GM19023 (cell line): Measurements from ENCODE around the gene OR4D10.
"Not testable (repeated sequence)": the region's sequence is repeated elsewhere in the genome, so short reads cannot be mapped to it uniquely, and the experiment has no call there.

Experiments
- ATAC-seq: cut with Tn5 transposase; IDR thresholded peaks from one replicate; pipeline ENCODE4 v1.9.1; 2021; ENCODE audit warnings: mild to moderate bottlenecking, moderate library complexity; ENCODE audit not compliant: unreplicated experiment

The OR4D10 gene

DNA sequence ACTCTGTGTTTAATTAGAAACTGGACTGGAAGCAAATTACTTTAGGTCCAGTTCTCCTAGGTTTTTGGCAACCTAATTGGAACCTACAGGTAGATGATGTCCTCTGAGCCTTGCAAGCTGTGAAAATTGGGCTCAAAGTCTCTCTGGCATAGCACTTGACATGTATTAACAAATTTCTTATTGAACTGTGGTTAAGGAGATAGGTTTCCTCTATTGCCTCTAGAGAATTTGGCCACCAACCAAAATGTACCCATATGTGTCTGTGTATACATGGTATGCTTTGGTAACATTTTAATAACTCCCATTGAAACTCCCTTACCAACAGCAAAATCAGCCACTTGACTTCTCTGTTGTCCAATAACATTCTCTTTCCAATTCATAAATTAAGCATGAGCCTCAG lies at the start of gene OR4D10:
Gene OR4D10 (plus strand): TSS at position 301 of the 400 bp plus-strand sequence. CDS start 4,115 bp downstream, outside the sequence.
- ATAC-seq: no peak

DNA sequence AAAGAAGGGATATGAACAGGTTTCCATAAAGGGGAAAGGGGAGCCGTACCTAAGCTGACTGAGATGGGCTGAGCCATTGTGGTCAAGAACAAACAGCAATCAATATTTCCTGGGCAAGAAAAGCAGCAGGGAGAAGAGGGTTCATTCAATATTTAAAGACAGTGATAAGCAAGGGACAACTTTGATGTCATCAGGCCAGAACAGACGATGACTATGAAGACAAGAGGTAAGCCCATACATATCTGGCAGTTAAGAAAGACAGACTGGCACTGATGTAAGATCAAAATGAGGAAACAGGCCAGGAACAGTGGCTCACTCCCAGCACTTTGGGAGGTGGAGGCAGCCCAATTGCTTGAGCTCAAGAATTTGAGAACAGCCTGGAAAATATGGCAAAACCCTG lies 49.3 kb upstream of the OR4D10 start:
- no peak for ATAC-seq

DNA sequence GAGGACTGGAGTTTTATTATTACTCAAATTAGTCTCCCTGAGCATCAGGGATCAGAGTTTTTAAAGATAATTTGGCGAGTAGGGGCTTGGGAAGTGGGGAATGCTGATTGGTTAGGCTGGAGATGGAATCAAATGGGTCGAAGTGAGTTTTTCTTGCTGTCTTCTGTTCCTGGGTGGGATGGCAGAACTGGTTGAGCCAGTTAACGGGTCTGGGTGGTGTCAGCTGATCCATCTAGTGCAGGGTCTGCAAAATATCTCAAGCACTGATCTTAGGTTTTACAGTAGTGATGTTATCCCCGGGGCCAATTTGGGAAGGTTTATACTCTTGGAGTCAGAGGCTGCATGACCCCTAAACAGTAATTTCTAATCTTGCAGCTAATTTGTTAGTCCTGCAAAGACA lies 48.0 kb upstream of the OR4D10 start:
- ATAC-seq: no peak

DNA sequence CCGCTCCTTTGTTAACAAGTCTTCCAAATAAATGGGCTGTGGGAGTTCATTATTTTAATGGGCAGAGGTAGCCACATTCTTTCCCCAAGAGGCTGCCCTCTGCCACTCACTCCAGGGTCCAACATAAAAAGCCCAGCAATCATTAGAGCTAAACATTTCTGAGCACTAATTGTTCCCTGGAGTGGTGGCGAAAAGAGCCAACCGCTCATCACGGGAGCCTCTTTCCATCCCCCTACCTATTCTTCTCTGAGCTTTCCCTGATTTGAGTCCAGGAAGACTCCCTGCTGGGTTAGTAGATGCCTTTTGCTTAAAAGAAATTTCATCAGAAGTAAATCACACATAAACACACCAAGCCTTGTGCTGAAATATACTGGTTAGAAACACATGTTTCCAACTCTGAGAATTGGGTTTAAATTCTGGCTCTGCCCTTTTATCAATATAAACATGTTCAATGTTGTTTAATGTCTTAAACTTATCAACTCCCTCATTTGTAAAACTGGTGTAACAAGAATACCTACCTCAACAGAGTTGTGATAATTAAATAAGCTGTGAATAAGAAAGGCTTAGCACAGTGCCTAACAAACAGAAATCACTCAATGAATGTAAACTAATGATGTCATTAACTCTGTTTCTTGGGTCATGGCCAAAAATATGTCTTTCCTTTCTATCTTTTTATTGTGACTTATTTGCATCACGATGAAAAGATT lies 46.6 kb upstream of the OR4D10 start, which contains the start of gene OR5A2:
Gene OR5A2 (minus strand): TSS at position 53 of the 707 bp plus-strand sequence. CDS start 3,460 bp downstream, outside the sequence.
- ATAC-seq: no peak

DNA sequence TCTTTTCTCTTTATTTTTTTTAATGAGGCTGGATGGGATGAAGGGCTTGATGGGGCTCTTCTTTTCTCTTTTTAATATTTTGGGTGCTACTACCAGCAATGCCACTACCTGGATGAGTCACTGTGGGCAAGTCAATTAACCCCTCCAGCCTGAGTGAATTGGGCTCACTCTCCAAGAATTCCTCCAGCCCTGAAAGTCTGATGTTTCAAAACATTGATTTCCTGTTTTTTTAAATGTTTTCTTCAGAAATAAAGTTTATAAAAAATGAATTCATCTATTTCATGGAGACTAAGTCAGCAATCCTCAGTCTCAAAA lies 46.1 kb upstream of the OR4D10 start:
- ATAC-seq: no peak

DNA sequence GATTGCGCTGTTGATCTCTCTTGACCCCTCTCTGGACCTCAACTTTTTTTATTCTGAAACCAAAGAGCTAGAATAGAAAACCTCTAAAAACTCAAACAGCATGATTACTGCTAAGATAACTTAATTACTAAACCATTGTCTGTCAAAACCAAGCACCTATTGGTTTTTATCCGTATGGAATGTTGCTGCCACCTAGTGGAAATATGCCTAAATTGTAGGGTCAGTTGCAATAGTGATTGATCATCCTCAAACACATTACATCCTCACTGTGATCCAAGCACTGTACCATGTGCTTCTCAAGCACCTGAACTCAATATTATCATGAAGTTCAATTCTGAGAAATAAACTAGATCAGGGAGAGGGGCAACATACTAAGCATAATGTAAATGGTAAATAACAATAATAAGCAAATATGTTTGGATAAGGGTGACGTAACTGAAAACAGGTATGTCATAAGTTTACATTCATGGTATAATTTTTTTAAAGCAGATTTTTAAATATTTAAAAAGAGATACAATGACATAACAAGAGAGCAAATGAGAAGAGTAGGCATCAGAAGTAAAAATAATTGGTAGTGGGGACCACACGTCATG lies 43.1 kb upstream of the OR4D10 start:
- ATAC-seq: peak; percentile 73

DNA sequence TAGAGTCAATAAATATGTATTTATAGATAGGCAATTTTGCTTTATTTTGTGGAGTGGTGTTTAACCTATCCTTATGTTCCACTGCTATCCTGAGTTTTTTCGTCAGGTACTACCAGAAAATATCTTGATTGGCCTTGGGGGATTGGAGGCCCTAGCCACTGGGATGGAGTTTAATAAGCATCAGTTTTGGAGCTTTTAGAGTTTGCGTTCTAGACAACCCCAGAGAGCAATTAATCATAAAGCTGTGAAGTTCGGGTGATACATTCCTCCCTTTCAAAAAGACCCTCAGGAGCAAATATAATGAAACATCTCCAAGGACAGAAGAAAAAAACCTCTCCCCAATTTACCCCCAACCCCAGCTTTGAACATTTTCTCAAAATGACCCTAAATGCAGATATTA lies 36.9 kb upstream of the OR4D10 start, which contains the start of gene OR5A1:
Gene OR5A1 (plus strand): TSS at position 301 of the 400 bp plus-strand sequence. CDS start 6,700 bp downstream, outside the sequence.
- no peak for ATAC-seq

DNA sequence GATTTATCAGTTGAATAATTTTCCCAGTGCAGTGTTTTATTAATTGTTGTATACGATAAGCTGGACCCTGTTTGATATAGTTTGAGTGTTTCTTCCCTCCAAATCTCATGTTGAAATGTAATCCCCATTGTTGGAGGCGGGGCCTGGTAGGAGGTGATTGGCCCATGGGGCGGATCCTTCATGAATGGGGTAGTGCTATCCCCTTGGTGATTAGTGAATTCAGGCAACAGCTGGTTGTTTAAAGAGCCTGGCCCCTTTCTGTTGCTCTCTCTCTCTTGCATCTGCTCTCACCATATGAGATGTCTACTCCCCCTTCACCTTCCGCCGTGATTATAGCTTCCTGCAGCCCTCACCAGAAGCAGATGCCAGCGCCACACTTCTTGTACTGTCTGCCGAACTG lies 35.3 kb upstream of the OR4D10 start:
- no peak for ATAC-seq

DNA sequence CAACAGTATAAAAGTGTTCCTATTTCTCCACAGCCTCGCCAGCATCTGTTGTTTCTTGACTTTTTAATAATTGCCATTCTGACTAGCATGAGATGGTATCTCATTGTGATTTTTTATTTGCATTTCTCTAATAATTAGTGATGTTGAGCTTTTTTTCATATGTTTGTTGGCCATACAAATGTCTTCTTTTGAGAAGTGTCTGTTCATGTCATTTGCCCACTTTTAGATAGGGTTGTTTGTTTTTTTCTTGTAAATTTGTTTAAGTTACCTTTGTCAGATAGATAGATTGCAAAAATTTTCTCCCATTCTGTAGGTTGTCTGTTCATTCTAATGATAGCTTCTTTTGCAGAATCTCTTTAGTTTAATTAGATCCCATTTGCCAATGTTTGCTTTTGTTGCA lies 27.5 kb upstream of the OR4D10 start:
- ATAC-seq: not testable (repeated sequence)

DNA sequence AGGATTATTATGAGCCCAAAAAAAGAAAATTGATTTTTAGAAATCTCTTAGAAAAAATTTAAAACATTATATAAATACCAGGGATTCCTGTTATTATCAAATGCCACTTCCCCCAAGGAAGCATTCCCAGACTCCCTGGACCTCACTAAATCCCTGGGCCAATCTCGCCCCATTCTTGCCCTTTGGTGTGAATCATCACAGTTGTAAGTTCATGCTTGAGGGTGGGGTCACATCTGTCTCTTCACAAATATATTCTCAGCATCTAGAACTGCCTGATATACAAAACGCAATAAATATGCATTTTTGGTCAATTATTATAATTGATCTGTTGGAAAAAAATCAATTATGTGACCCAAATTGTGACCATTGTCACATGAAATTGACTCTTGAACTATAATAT lies 24.6 kb upstream of the OR4D10 start:
- no peak for ATAC-seq

DNA sequence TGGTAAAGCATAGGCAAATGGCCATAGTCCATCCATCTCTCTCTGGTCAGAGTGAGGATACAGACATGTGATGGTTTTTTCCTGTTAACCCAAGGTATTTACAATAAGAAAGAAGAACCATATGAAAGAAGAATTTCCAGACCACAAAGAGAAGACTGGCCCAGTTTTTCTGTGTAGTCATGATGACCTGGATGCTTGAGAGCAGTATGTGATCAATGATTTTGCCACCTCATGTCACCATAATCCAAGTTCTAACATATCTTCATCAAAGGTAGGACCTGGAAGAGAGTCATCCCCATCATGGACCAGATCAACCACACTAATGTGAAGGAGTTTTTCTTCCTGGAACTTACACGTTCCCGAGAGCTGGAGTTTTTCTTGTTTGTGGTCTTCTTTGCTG lies 16.5 kb upstream of the OR4D10 start, which contains the start of gene OR4D6:
Gene OR4D6 (plus strand): TSS at position 301 of the 400 bp plus-strand sequence. CDS start 0 bp downstream, at position 301.
- ATAC-seq: no peak

DNA sequence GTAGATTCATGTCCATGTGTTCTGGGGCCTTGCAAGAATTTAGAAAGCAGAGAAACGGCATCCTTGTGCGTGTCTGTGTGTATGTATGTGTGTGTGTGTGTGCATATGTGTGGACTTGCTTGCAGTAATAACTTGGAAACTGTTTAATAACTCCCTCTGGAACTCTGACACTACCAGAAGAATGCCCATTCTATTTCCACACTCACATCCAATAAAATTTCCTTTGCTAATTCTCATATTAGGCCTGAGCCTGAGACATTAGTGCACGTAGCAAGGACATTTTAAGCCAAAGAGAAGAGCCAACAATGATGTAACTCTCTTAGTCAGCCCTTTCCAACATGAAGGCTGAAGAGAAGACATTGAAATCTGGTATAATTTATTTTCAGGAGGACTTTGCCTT lies 13.2 kb upstream of the OR4D10 start:
- no peak for ATAC-seq

DNA sequence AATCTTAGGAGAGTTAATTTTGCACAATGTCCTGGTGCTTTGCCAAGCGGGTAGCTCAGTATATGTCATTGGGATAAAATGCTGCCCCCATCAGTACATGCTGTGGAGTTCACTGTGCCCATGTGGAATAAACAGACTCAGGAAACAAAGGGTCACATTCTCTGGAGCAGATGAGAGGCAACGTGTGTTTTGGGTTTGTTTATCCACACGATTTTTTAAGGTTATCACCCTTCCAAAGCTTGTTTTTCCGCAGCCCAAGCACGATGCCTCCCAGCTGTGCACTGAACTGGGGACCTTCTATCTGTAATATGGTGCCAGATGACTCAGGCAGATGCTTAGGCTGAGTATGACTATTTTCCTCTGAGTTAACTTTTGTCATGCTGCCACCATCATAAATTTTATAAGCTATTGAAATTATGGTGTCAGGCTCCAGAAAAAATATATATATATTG lies 9.9 kb upstream of the OR4D10 start:
- ATAC-seq: no peak

DNA sequence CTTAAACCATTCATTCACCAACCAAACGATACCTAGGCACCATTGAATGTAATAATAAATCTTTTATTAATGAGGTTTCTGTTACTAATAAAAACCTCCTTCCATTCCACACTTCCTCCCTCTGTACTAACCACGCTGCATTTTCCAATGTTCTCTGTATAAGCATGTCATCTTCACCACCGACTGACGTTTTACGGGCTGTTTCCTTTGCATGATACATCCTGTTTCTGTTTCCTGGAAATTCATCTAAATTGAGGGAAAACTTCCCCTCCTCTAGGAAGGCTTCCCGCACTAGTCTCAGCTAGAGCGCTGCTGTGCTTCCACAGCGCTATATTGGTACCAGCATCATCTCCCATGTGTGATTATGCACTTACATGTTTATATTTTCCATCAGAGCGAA lies 2.1 kb downstream of the OR4D10 start:
- no peak for ATAC-seq

DNA sequence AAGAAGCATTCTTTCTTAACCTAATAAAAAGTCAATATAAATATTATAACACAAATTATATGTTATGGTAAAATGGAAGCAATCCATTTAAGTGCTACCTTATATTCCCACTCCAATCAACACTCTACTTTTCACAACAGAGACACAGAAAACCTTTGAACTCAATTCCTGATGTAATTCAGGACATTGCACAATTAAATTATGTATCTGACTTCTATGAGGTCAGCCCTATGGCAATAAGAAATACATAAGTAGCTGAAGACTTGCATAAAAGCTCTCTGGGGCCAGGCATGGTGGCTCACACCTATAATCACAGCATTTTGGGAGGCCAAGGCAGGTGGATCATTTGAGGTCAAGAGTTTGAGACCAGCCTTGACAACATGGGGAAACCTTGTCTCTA lies 6.8 kb downstream of the OR4D10 start:
- ATAC-seq: no peak

DNA sequence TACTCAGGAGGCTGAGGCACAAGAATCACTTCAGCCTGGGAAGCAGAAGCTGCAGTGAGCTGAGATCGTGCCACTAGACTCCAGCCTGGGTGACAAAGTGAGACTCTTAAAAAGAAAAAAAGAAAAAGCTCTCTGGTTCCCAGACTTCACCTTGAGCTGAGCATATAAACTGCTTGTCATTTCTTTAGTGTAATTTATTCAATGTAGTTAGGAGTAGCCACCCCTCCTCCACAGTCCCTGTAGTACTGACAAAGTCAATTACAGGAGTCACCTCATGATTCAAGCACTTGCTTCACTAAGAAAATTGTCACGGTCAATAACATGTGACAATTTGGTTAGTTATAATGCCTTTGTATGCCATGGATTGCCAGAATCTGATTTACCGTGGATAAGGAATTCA lies 7.2 kb downstream of the OR4D10 start:
- no peak for ATAC-seq

DNA sequence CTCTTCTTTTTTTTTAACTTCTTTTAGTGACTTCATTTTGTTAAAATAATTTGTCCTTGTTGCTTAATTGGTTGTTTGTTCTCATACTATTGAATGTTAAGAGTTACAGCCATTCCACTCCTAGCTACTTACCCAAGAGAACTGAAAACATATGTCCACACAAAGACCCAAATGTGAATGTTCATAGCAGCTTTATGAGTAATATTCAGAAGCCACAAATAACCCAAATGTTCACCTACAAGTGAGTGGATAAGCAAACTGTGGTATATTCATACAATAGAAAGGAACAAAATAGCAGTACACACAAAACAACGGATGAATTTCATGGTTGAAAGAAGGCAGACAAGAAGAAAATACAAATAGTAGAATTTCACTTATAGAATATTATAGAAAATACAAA lies 28.8 kb downstream of the OR4D10 start:
- no peak for ATAC-seq

DNA sequence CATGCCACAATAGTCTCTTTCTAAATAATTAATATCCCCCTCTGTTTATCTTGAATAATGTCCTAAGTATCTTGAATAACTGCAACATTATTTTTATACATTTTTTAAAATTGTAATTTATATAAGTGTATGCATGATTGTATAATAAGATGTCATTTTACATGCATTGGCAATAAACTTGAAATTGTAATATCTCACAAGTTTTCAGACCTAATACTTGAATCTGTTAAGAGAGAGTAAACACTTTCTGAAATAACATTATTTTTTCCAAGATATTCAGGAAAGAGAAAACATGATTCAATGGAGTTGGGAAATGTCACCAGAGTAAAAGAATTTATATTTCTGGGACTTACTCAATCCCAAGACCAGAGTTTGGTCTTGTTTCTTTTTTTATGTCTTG lies 30.2 kb downstream of the OR4D10 start, which contains the start of gene OR4D11:
Gene OR4D11 (plus strand): TSS at position 301 of the 400 bp plus-strand sequence. CDS start 0 bp downstream, at position 301.
- no peak for ATAC-seq

DNA sequence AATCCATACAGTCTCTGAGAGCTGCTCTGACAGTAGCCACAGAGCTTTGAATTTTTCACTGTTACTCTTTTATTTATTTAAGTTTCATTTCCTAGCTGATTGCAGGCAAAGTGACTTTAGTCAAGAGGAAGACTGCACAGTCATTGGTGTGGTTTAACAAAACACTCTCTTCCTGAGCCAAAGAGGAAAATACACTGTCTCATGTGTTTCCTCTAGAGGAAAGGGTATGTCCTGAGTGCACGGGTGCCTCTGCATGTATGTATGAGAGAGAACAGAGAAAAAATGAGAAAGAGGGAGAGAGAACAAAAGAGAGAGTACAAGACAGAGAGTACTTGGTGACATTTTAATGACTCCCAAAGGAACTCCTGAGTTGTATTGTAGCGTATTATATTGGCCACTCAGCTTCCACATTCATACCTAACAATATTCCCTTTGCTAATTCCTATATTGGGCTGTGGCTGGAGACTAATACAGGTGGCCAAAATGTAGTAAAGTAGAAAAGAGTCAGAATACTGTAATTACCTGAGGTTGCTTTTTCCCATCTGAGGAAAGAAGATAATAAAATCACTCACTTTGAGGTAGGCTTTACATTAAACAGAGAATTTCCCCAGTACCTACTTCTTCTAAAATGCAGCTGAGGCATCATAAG lies 38.0 kb downstream of the OR4D10 start, which contains the start of gene OR4D9:
Gene OR4D9 (plus strand): TSS at position 599 of the 649 bp plus-strand sequence. CDS start 3,374 bp downstream, outside the sequence.
- no peak for ATAC-seq

DNA sequence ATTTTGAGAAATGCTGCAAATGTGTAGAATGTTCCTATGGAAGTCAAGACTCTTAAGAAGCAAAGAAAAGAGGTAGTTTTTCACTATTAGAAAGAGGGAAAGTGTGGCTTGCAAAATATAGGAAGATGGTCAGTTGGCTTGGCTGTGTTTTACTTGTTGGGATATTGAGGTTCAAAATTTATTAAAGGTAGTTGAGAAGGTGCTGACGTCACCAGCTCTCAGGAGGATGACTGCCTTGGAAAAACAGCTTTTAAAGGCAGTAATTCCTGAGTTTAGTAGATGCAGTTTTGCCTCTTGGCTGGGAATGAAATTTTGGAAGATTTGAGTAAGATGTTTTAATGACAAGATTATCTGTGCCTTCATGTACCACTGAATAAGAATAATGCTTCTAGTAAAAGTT lies 38.6 kb downstream of the OR4D10 start:
- no peak for ATAC-seq

DNA sequence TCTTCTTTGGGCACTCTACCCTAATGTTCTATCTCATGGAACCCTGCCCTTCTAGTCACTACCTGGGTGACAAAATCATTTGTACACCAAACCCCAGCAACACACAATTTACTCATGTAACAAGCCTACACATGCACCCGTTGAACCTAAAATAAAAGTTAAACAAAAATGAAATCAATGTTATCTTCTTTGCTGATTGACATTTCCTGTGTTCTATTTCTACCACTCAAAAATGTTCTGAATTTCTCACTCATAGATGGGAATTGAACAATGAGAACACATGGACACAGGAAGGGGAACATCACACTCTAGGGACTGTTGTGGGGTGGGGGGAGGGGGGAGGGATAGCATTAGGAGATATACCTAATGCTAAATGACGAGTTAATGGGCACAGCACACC lies 47.0 kb downstream of the OR4D10 start:
- not testable (repeated sequence) for ATAC-seq

DNA sequence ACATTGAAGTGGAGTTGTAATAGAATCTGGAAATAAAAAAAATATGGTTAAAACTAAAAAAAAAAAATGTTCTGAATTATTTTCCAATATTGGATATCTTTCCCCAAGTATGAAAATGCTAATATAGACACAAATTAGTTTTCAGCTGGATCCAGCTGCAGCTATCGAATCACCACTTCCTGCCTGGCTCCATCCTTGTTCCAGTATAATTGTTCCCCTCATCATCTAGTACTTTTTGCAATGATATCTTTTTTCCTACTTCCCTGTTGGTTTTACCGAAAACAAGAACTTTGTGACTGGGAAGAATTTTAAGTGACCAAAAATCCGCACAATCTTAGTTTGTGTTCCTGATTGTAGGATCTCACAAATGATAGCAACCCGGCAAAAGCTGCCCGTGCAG lies 47.6 kb downstream of the OR4D10 start:
- no peak for ATAC-seq
